ENCODE data around the gene CACNA1H. TPM values are rescaled to one million over a fixed set of nuclear protein-coding genes. Genes with fewer than 3 reads are reported as not detected.
"Not testable (repeated sequence)": the region's sequence is repeated elsewhere in the genome, so short reads cannot be mapped to it uniquely, and the experiment has no call there.

The CACNA1H gene
- polyA plus RNA-seq, 1 donor from 2014 or later, result not detected

DNA sequence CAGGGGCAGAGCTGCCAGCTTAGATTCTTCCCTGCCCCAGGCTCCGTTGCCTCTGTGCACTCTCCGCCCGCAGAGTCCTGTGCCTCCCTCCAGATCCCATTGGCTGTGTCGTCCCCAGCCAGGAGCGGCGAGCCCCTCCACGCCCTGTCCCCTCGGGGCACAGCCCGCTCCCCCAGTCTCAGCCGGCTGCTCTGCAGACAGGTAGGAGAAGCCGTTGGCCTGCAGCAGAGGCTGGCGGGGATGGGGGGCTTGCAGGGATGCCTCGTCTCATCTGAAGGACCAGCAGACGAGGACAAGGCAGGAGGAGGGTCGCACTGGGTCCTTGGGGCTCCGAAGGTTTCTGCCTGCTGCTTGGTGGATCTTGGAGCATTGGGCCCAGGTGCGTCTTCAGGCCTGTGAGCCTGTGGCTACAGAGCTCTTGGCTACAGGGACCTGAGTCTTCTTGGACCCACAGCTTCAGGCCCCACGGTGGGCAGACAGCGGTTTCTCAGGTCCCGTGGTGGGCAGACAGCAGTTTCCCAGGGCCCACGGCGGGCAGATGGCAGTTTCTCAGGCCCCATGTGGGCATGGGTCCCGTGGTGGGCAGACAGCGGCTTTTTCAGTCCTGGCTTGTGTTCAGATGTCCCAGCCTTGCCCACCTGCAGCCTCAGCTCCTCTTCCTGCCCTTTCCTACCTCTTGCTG, 66.2 kb downstream of the CACNA1H start:
- Mint-ChIP-seq H3K36me3 (no peaks in the 10 kb centered on the region), H3K27me3 (peaks cover 3% of the 10 kb centered on the region), H3K9me3 (no peaks in the 10 kb centered on the region), H3K4me3 (no peak overlapping the region), H3K4me1 (no peaks in the 10 kb centered on the region), H3K27ac (no peak overlapping the region)

DNA sequence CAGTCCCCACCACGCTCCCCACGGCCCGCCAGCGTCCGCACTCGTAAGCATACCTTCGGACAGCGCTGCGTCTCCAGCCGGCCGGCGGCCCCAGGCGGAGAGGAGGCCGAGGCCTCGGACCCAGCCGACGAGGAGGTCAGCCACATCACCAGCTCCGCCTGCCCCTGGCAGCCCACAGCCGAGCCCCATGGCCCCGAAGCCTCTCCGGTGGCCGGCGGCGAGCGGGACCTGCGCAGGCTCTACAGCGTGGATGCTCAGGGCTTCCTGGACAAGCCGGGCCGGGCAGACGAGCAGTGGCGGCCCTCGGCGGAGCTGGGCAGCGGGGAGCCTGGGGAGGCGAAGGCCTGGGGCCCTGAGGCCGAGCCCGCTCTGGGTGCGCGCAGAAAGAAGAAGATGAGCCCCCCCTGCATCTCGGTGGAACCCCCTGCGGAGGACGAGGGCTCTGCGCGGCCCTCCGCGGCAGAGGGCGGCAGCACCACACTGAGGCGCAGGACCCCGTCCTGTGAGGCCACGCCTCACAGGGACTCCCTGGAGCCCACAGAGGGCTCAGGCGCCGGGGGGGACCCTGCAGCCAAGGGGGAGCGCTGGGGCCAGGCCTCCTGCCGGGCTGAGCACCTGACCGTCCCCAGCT, 67.3 kb downstream of the CACNA1H start:
- Mint-ChIP-seq H3K9me3 (no peaks in the 10 kb centered on the region), H3K36me3 (no peaks in the 10 kb centered on the region), H3K27ac (no peak overlapping the region), H3K4me1 (no peaks in the 10 kb centered on the region), H3K27me3 (peaks cover 3% of the 10 kb centered on the region), H3K4me3 (no peak overlapping the region)

GRCh38 chr16:1220841-1221627, 68.1 kb downstream of the CACNA1H start:
- no peak overlapping the region for H3K27ac Mint-ChIP-seq
- H3K4me3 Mint-ChIP-seq, result no peak overlapping the region
- peaks cover 3% of the 10 kb centered on the region for H3K27me3 Mint-ChIP-seq
- no peaks in the 10 kb centered on the region for H3K9me3 Mint-ChIP-seq
- H3K4me1 Mint-ChIP-seq, result no peaks in the 10 kb centered on the region
- no peaks in the 10 kb centered on the region for H3K36me3 Mint-ChIP-seq

DNA sequence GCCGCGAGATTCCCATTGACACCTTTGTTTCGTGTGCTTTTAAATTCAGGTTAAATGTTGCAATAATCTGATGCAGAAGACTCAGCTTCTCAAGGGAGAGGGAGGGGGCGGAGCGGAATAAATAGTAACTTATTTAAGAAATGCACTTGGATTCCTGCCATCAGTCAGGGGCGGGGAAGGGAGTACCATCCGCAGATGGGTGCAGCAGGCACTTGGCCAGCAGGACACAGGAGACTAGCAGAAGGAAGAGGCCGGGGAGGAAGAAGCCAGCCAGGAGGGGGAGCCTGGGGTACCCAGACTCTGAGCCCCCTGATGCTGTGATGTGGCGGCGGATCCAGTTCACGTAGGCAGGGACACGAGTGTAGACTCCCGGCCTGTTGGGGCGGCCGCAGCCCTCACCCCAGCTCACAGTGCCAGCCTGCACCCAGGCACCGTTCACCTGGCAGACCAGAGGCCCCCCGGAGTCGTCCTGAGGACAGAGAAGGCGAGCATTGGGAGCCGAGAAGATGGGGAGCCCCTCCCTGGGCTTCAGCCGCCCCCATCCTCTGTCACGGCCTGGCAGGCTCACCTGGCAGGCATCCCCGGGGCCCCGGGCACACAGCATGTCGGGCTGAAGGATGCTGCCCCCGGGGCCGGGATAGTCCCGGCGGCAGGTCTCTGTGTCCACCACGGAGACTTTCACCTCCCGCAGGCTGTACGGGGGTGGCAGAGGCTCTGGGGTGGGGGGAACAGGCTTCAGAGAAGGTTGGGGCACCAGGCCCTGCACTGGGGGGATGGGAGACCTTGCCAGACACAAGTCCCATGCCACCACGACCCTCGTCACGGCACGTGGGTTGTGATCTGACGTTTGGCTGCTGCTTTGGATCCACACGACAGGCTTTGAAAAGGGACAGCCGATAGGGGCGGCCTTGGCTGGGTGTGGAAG, 69.0 kb downstream of the CACNA1H start:
- Mint-ChIP-seq H3K4me1 (no peaks in the 10 kb centered on the region), H3K36me3 (no peaks in the 10 kb centered on the region), H3K27ac (no peak overlapping the region), H3K4me3 (no peak overlapping the region), H3K9me3 (no peaks in the 10 kb centered on the region), H3K27me3 (peaks cover 3% of the 10 kb centered on the region)

DNA sequence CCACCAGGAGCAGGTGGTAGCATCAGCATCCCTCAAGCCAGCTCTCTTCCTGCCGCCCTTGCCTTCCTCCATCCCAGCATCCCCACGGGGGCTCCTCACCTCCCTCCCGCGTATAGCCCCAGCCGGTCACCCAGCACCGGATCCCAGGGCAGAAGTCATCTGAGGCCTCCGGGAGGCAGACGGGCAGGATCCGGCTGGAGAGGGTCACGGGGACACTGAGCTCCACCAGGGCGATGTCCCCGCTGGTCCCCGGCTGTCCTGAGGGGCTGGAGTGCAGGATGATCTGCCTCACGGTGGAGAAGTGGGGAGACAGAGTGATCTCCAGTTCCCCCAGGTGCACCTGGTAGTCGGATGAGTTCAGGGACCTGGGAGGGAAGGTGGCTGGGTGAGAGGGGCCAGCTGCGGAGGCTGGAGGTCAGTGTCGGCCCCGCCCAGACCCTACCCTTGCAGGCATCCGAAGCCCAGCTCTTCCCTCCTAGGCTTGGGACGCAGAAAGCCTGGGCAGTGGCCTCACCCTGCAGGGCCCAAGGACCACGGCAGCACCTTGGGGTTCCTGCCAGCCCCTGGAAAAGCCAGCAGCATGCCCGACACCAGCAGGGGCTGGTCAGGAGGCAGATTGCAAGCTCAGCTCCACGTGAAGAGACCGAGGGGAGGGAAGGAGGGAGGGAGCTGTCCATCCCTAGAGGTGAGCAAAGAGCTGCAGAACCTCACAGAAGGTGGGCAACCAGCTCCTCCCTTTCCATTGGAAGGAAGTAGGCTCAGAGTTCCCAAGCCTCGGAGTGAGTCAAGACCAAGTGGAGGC, 69.8 kb downstream of the CACNA1H start:
- Mint-ChIP-seq H3K36me3 (no peaks in the 10 kb centered on the region), H3K4me1 (no peaks in the 10 kb centered on the region), H3K27me3 (peaks cover 3% of the 10 kb centered on the region), H3K27ac (no peak overlapping the region), H3K4me3 (no peak overlapping the region), H3K9me3 (no peaks in the 10 kb centered on the region)

GRCh38 chr16:1223355-1224214, 70.7 kb downstream of the CACNA1H start:
- Mint-ChIP-seq H3K4me3 (no peak overlapping the region), H3K36me3 (no peaks in the 10 kb centered on the region), H3K27me3 (peaks cover 3% of the 10 kb centered on the region), H3K4me1 (no peaks in the 10 kb centered on the region), H3K27ac (no peak overlapping the region), H3K9me3 (no peaks in the 10 kb centered on the region)

DNA sequence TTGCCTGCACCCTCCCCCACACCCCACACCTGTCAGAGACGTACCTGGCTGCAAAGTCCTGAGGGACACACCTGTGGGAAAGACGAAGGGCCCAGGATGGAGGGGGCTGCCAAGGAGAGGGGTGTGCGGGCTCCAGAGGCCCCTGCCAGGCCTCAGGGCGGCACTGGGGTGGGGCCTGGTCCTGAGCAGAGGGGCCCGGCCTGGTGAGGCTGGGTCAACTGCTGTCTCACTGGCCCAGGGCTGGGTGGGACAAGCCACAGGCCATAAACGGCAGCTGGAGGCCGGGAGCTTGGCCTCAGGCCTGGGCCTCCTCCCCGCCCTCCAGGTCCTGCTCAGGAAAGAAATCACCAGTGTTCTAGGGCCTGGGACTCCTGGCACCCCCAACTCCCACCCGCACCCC, 71.7 kb downstream of the CACNA1H start:
- Mint-ChIP-seq H3K27me3 (peaks cover 3% of the 10 kb centered on the region), H3K9me3 (no peaks in the 10 kb centered on the region), H3K36me3 (no peaks in the 10 kb centered on the region), H3K27ac (no peak overlapping the region), H3K4me3 (no peak overlapping the region), H3K4me1 (no peaks in the 10 kb centered on the region)

DNA sequence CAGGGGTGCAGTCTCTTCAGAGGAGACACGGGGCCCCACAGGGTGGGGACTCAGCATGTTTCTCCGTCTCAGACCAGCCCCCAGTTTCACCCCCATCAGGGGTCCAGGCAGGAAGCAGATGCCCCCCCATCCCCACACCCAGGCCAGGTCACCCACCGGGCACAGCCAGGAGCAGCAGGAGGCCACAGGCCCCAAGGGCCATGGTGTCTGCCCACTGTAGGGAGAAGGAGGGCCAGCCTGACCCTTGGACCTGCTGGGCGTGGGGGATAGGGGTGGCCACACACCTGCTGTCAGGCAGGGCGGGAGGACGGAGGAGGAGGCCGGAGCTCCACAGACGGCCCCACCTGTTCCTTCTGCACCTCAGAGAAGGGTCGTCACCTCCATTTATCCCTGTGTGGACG, 72.1 kb downstream of the CACNA1H start, which contains the start of gene TPSG1:
Gene TPSG1, minus strand, starts transcription at position 218 of the 401 bp plus-strand sequence. Its CDS starts 16 bp downstream, at position 202.
- Mint-ChIP-seq H3K4me1 (no peaks in the 10 kb centered on the region), H3K27me3 (peaks cover 3% of the 10 kb centered on the region), H3K36me3 (no peaks in the 10 kb centered on the region), H3K4me3 (no peak within 1 kb of the TSS), H3K27ac (no peak within 1 kb of the TSS), H3K9me3 (no peaks in the 10 kb centered on the region)

- not testable (repeated sequence) for H3K36me3 Mint-ChIP-seq, H3K9me3 Mint-ChIP-seq, H3K4me3 Mint-ChIP-seq, H3K27ac Mint-ChIP-seq, H3K27me3 Mint-ChIP-seq, H3K4me1 Mint-ChIP-seq
Measured at GRCh38 chr16:1225728-1226311, 72.9 kb downstream of the CACNA1H start.

GRCh38 chr16:1226692-1227091, 73.8 kb downstream of the CACNA1H start:
- not testable (repeated sequence) for H3K27ac Mint-ChIP-seq, H3K4me1 Mint-ChIP-seq, H3K36me3 Mint-ChIP-seq, H3K4me3 Mint-ChIP-seq, H3K9me3 Mint-ChIP-seq, H3K27me3 Mint-ChIP-seq

DNA sequence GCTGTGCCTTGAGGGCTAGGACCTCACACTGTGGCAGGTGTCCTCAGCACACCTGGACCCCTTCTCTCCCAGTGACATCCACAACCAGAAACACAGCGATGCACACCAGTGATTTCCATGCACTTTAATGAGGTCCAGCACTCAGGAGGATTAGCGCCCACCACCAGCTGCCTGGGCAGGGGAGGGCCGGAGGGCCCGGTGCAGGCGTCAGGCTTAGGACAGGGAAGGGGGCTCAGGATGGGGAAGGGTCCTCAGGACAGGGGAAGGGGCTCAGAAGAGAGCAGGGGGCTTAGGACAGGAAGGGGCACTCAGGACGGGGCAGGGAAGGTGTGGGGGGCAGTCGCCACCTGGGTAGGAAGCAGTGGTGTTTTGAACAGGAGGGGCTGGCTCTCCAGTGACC, 75.3 kb downstream of the CACNA1H start:
- H3K9me3 Mint-ChIP-seq, H3K27ac Mint-ChIP-seq, H3K36me3 Mint-ChIP-seq, H3K4me3 Mint-ChIP-seq, H3K27me3 Mint-ChIP-seq, H3K4me1 Mint-ChIP-seq: not testable (repeated sequence)

GRCh38 chr16:1229476-1229875, 76.6 kb downstream of the CACNA1H start:
- H3K36me3 Mint-ChIP-seq, H3K27ac Mint-ChIP-seq, H3K27me3 Mint-ChIP-seq, H3K4me1 Mint-ChIP-seq, H3K4me3 Mint-ChIP-seq, H3K9me3 Mint-ChIP-seq: not testable (repeated sequence)

DNA sequence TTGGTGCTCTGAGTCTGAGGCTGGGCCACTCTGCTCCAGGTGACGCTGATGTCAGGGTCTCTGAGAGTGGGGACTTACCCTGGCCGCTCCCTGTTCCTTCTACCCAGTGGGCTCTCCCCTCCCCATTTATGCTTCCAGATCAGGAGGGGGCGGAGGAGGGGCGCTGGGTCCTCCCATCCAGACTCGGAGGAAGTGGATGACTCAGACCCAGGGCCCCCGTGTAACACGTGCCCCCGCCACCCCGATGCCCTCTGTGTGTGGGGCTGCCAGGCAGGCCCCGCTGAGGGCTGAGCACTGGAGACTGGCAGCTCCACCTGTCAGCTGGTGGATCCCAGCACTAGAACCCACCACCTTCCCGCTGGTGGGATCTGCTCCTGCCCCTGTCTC, 77.2 kb downstream of the CACNA1H start, which contains the start of gene TPSB2:
Gene TPSB2, minus strand, starts transcription at position 101 of the 387 bp plus-strand sequence. CDS start 233 bp downstream, outside the sequence.
- H3K4me3 Mint-ChIP-seq, H3K9me3 Mint-ChIP-seq, H3K36me3 Mint-ChIP-seq, H3K27me3 Mint-ChIP-seq, H3K4me1 Mint-ChIP-seq, H3K27ac Mint-ChIP-seq: not testable (repeated sequence)
